ENCODE results near the gene F10. TPM values are rescaled to one million over a fixed set of nuclear protein-coding genes. Genes with fewer than 3 reads are reported as not detected.

The F10 gene
- total and polyA plus RNA-seq, 4 donors = 2.5 to 18.8 (median 7.7) TPM

DNA sequence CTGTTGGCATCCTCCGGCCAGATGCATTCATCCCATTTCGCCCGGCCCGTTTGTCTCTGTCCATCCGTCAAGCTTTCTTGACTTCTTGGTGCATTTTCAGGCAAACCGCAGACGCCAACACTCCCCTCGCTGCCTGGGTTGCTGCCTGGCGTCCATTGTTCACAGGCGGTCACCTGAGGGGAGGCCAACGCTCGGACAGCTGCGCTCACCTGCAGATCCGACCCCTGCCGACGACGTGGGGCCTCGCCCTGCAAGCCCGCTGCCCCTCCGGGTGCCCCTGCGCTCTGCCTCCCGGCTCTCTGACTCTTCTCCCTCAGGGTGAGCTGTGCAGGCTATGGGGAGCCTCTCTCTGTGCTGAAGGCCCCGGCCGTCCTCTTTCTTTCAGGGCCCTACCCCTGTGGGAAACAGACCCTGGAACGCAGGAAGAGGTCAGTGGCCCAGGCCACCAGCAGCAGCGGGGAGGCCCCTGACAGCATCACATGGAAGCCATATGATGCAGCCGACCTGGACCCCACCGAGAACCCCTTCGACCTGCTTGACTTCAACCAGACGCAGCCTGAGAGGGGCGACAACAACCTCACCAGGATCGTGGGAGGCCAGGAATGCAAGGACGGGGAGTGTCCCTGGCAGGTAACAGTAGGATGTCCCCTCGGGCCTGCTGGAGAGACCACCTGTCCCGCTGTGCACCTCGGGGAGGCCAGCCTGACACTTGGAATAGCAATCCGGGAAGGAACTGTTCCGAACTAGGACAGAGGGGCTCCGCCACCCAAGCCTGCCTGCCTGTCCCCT, 21.1 kb downstream of the F10 start:
- no peak overlapping the region for H3K4me3 ChIP-seq
- H3K4me1 ChIP-seq (ENCODE audit: control insufficient read depth in 5 of 5, insufficient read depth in 5 of 5, low read length in 5 of 5) = peaks cover 0 to 2% (median 0%) of the 10 kb centered on the region in 5 donors
- no peak for ATAC-seq (ENCODE audit: insufficient read depth, low FRiP score)
- H3K27me3 ChIP-seq (ENCODE audit: control insufficient read depth in 3 of 3, insufficient read depth in 3 of 3, low read length in 2 of 3) = no peaks in the 10 kb centered on the region
- peaks cover 0 to 2% (median 0%) of the 10 kb centered on the region in 4 donors for H3K36me3 ChIP-seq (ENCODE audit: control insufficient read depth in 4 of 4, insufficient read depth in 4 of 4, low read length in 4 of 4)
- H3K9me3 ChIP-seq (ENCODE audit: control insufficient read depth in 4 of 4, insufficient read depth in 3 of 4, low read length in 3 of 4) = no peaks in the 10 kb centered on the region
- H3K27ac ChIP-seq (ENCODE audit: low read depth in 1 of 2, low read length in 1 of 2) = no peak overlapping the region
- 87% methylated on average over 39 of the region's 39 CpGs for WGBS, 2 donors
- TF ChIP-seq, protein P1, sequence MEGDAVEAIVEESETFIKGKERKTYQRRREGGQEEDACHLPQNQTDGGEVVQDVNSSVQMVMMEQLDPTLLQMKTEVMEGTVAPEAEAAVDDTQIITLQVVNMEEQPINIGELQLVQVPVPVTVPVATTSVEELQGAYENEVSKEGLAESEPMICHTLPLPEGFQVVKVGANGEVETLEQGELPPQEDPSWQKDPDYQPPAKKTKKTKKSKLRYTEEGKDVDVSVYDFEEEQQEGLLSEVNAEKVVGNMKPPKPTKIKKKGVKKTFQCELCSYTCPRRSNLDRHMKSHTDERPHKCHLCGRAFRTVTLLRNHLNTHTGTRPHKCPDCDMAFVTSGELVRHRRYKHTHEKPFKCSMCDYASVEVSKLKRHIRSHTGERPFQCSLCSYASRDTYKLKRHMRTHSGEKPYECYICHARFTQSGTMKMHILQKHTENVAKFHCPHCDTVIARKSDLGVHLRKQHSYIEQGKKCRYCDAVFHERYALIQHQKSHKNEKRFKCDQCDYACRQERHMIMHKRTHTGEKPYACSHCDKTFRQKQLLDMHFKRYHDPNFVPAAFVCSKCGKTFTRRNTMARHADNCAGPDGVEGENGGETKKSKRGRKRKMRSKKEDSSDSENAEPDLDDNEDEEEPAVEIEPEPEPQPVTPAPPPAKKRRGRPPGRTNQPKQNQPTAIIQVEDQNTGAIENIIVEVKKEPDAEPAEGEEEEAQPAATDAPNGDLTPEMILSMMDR (IDR thresholded peaks at IDR 0.05; ENCODE audit: control extremely low read depth, extremely low read depth) = no peak
- no peak overlapping the region for H3K9ac ChIP-seq (ENCODE audit: insufficient read depth in 1 of 2, low read length in 2 of 2)
- no peak for DNase-seq

DNA sequence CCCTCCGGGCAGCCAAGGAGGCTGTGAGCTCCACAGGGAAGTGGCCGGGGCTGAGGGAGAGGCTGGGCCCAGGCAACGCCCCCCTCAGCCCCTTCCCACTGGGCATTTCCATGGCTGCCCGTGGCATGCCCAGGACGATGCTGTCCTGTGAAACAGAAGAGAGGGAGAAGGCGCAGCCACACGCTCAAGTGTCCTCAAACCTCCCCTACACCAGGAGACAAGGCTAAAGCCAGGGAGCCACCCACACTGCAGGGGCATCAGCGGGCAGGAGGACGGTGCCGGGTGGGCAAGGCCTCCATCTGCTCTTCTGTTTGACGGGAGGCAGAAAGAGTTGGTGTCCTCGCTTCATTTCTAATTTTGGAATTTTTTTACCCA, 21.6 kb downstream of the F10 start:
- Histone ChIP-seq H3K27ac (ENCODE audit: low read depth in 1 of 2, low read length in 1 of 2) (no peak overlapping the region), H3K4me1 (ENCODE audit: control insufficient read depth in 5 of 5, insufficient read depth in 5 of 5, low read length in 5 of 5) (no peaks in the 10 kb centered on the region), H3K27me3 (ENCODE audit: control insufficient read depth in 3 of 3, insufficient read depth in 3 of 3, low read length in 2 of 3) (no peaks in the 10 kb centered on the region), H3K9ac (ENCODE audit: insufficient read depth in 1 of 2, low read length in 2 of 2) (no peak overlapping the region), H3K4me3 (no peak overlapping the region), H3K9me3 (ENCODE audit: control insufficient read depth in 4 of 4, insufficient read depth in 3 of 4, low read length in 3 of 4) (no peaks in the 10 kb centered on the region), H3K36me3 (ENCODE audit: control insufficient read depth in 4 of 4, insufficient read depth in 4 of 4, low read length in 4 of 4) (peaks cover 0 to 2% (median 0%) of the 10 kb centered on the region in 4 donors)
- ATAC-seq (ENCODE audit: insufficient read depth, low FRiP score) (no peak), DNase-seq (no peak)
- 88 to 91% methylated on average over 12 of the region's 12 CpGs for WGBS, 2 donors
- TF ChIP-seq, protein P1 (IDR thresholded peaks at IDR 0.05; ENCODE audit: control extremely low read depth, extremely low read depth) = no peak

DNA sequence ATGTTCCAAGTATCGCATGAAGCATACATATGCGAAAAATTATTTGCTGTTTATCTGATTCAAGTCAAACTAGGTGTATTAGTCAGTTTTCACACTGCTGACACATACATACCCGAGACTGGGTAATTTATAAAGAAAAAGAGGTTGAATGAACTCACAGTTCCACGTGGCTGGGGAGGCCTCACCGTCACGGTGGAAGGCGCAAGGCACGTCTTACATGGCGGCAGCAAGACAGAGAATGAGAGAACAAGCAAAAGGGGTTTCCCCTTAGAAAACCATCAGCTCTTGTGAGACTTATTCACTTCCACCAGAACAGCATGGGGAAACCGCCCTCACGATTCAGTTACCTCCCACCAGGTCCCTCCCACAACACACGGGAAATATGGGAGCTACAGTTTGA, 22.9 kb downstream of the F10 start:
- WGBS, 2 donors = 84 to 85% methylated on average over 12 of the region's 12 CpGs
- H3K36me3 ChIP-seq (ENCODE audit: control insufficient read depth in 4 of 4, insufficient read depth in 4 of 4, low read length in 4 of 4) = no peaks in the 10 kb centered on the region
- no peaks in the 10 kb centered on the region for H3K9me3 ChIP-seq (ENCODE audit: control insufficient read depth in 4 of 4, insufficient read depth in 3 of 4, low read length in 3 of 4)
- TF ChIP-seq, protein P1 (IDR thresholded peaks at IDR 0.05; ENCODE audit: control extremely low read depth, extremely low read depth) = no peak
- H3K4me1 ChIP-seq (ENCODE audit: control insufficient read depth in 5 of 5, insufficient read depth in 5 of 5, low read length in 5 of 5) = no peaks in the 10 kb centered on the region
- DNase-seq (no peak), ATAC-seq (ENCODE audit: insufficient read depth, low FRiP score) (no peak)
- H3K4me3 ChIP-seq = no peak overlapping the region
- no peaks in the 10 kb centered on the region for H3K27me3 ChIP-seq (ENCODE audit: control insufficient read depth in 3 of 3, insufficient read depth in 3 of 3, low read length in 2 of 3)
- no peak overlapping the region for H3K27ac ChIP-seq (ENCODE audit: low read depth in 1 of 2, low read length in 1 of 2)
- H3K9ac ChIP-seq (ENCODE audit: insufficient read depth in 1 of 2, low read length in 2 of 2) = no peak overlapping the region

All from lung (tissue), 12 donors.